NCI-H69 (cell line): ENCODE data around the gene ERFL.
"Not testable (repeated sequence)": the region's sequence is repeated elsewhere in the genome, so short reads cannot be mapped to it uniquely, and the experiment has no call there.

Source experiments
- DNase-seq: peaks from one replicate; lab custom pipeline; 2025; lab: John Stamatoyannopoulos, UW

The ERFL gene

GRCh38 chr19:41926763-41927496 is 1.3 kb downstream of the ERFL start:
- no peak for DNase-seq

GRCh38 chr19:41926028-41926762 is 2.1 kb downstream of the ERFL start:
- no peak for DNase-seq

GRCh38 chr19:41925208-41926003 is 2.8 kb downstream of the ERFL start:
- no peak for DNase-seq

GRCh38 chr19:41924151-41925145 is 3.8 kb downstream of the ERFL start:
- no peak for DNase-seq

GRCh38 chr19:41923045-41923788 is 5.0 kb downstream of the ERFL start:
- DNase-seq: no peak

GRCh38 chr19:41922585-41922984 is 5.7 kb downstream of the ERFL start:
- no peak for DNase-seq

GRCh38 chr19:41921577-41922576 is 6.4 kb downstream of the ERFL start:
- no peak for DNase-seq

GRCh38 chr19:41920882-41921576 is 7.2 kb downstream of the ERFL start:
- DNase-seq: no peak

- DNase-seq: no peak
These were observed 8.1 kb downstream of the ERFL start for GRCh38 chr19:41919948-41920712.

- DNase-seq: no peak
These were observed 9.5 kb downstream of the ERFL start for GRCh38 chr19:41918653-41919244.

- DNase-seq: no peak
These were observed 10.2 kb downstream of the ERFL start for GRCh38 chr19:41918095-41918494.

- DNase-seq: peak; percentile 18
These were observed 10.6 kb downstream of the ERFL start for GRCh38 chr19:41917676-41918075.

- no peak for DNase-seq
These were observed 12.4 kb downstream of the ERFL start for GRCh38 chr19:41915776-41916414.

GRCh38 chr19:41915021-41915775 is 13.1 kb downstream of the ERFL start:
- DNase-seq: peak; percentile 36

GRCh38 chr19:41914424-41914834 is 13.8 kb downstream of the ERFL start:
- DNase-seq: not testable (repeated sequence)
